A673 (cell line): ENCODE results near the gene TNPO3. TPM values are rescaled to one million over a fixed set of nuclear protein-coding genes. Genes with fewer than 3 reads are reported as not detected.

Source experiments
- BruUV-seq: library from RNA; stranded (reverse); fragments of 400-500 nt; replicated peaks from 2 replicates; lab custom pipeline; 2021; lab: Mats Ljungman, UMichigan
- CTCF ChIA-PET: fragments of 300-600 bp; sonication (Branson Sonifier 250); formaldehyde crosslinking; loops from one replicate; lab custom pipeline; 2022; ENCODE audit warnings: antibody characterized with exemption; lab: Charles Lee
- POLR2A ChIA-PET: fragments of 300-600 bp; sonication (Branson Sonifier 250); formaldehyde crosslinking; loops from one replicate; lab custom pipeline; 2022; ENCODE audit warnings: antibody characterized with exemption; ENCODE audit not compliant: low non-redundant PET; lab: Charles Lee
- DNase-seq: peaks from one replicate; pipeline ENCODE4 v3.0.0-alpha.2; 2015; ENCODE audit warnings: low spot score
- H3K27ac ChIP-seq: fragments of 200-600 bp; sonication (generic); 2 replicates; pipeline ENCODE4 v1.5.1; 2016; ENCODE audit warnings: mixed run types, low read depth, mild to moderate bottlenecking, mixed read lengths, antibody characterized with exemption, low read length; ENCODE audit not compliant: poor library complexity, severe bottlenecking
- H3K27me3 ChIP-seq: fragments of 200-600 bp; sonication (generic); replicated peaks from 2 replicates; pipeline ENCODE4 v1.6.1; 2017; ENCODE audit warnings: mixed run types, low read depth, mild to moderate bottlenecking, mixed read lengths, antibody characterized with exemption, low read length; ENCODE audit not compliant: insufficient read depth, poor library complexity
- H3K36me3 ChIP-seq: fragments of 200-600 bp; sonication (generic); 2 replicates; pipeline ENCODE4 v1.6.1; 2016; ENCODE audit warnings: mixed run types, mild to moderate bottlenecking, mixed read lengths, antibody characterized with exemption, low read length; ENCODE audit not compliant: insufficient read depth, poor library complexity, severe bottlenecking
- H3K4me1 ChIP-seq: fragments of 200-600 bp; sonication (generic); 2 replicates; pipeline ENCODE4 v1.6.1; 2017; ENCODE audit warnings: mixed run types, mild to moderate bottlenecking, mixed read lengths, antibody characterized with exemption, low read length; ENCODE audit not compliant: insufficient read depth, poor library complexity, severe bottlenecking
- H3K4me3 ChIP-seq: fragments of 200-600 bp; sonication (generic); 2 replicates; pipeline ENCODE4 v1.5.1; 2016; ENCODE audit warnings: low read depth, mixed run types, mild to moderate bottlenecking, mixed read lengths, low read length; ENCODE audit not compliant: poor library complexity, severe bottlenecking
- H3K9me3 ChIP-seq: fragments of 200-600 bp; sonication (generic); 2 replicates; pipeline ENCODE4 v1.6.1; 2016; ENCODE audit warnings: mixed run types, low read depth, mild to moderate bottlenecking, mixed read lengths, antibody characterized with exemption, low read length; ENCODE audit not compliant: poor library complexity, severe bottlenecking
- CTCF ChIP-seq: fragments of 300-800, 200-600 bp; sonication (generic); conservative IDR thresholded peaks from 2 replicates; pipeline ENCODE4 v1.5.1; 2017; ENCODE audit warnings: low read depth, mild to moderate bottlenecking, antibody characterized with exemption, low read length, moderate library complexity, mixed read lengths
- EZH2 ChIP-seq: fragments of 200-600 bp; sonication (generic); IDR thresholded peaks from 2 replicates; pipeline ENCODE4 v1.6.1; 2017; ENCODE audit warnings: borderline replicate concordance, low read depth, mild to moderate bottlenecking, mixed read lengths, antibody characterized with exemption, low read length; ENCODE audit not compliant: poor library complexity, severe bottlenecking
- intact Hi-C: fragments of 100-400 bp; cut with micrococcal nuclease; formaldehyde crosslinking; loops from one replicate; pipeline ENCODE4 v1.10.0; 2022; ENCODE audit not compliant: unreplicated experiment
- total RNA-seq: library from RNA; stranded (reverse); gene quantifications from 2 replicates; pipeline ENCODE4 v1.2.3, GENCODE V29; 2021

Gene TNPO3
- total RNA-seq, 1 experiment from 2014 or later: 77.8 TPM

GRCh38 chr7:128924707-128925588 is 130.0 kb downstream of the TNPO3 start:
- DNase-seq: no peak
- no peak overlapping the region for H3K4me3 ChIP-seq
- ChIA-PET CTCF (no interaction called here), POLR2A (no interaction called here)
- TF ChIP-seq EZH2 (no peak), CTCF (no peak)
- H3K4me1 ChIP-seq: no peaks in the 10 kb centered on the region
- H3K27ac ChIP-seq: no peak overlapping the region
- no peaks in the 10 kb centered on the region for H3K9me3 ChIP-seq
- no peaks in the 10 kb centered on the region for H3K36me3 ChIP-seq
- H3K27me3 ChIP-seq: no peaks in the 10 kb centered on the region
- intact Hi-C loops: no loop called here
- BruUV-seq: no TSS peak

- intact Hi-C loops: no loop called here
- DNase-seq: no peak
- Histone ChIP-seq H3K4me1 (no peaks in the 10 kb centered on the region), H3K9me3 (no peaks in the 10 kb centered on the region), H3K27me3 (no peaks in the 10 kb centered on the region), H3K4me3 (no peak overlapping the region), H3K36me3 (no peaks in the 10 kb centered on the region), H3K27ac (no peak overlapping the region)
- no TSS peak for BruUV-seq
- ChIA-PET CTCF (no interaction called here), POLR2A (no interaction called here)
- TF ChIP-seq CTCF: no peak
- TF ChIP-seq EZH2: no peak
Measured at GRCh38 chr7:128923411-128923800, 131.5 kb downstream of the TNPO3 start.

- POLR2A ChIA-PET: no interaction called here
- H3K4me1 ChIP-seq: no peaks in the 10 kb centered on the region
- H3K4me3 ChIP-seq: no peak overlapping the region
- H3K36me3 ChIP-seq: no peaks in the 10 kb centered on the region
- DNase-seq: no peak
- TF ChIP-seq EZH2 (no peak), CTCF (no peak)
- no peak overlapping the region for H3K27ac ChIP-seq
- no TSS peak for BruUV-seq
- no peaks in the 10 kb centered on the region for H3K27me3 ChIP-seq
- H3K9me3 ChIP-seq: no peaks in the 10 kb centered on the region
- CTCF ChIA-PET: no interaction called here
- intact Hi-C loops: no loop called here
Measured at GRCh38 chr7:128922496-128923410, 132.2 kb downstream of the TNPO3 start.
